ENCODE results near the gene KRTAP15-1. TPM values are rescaled to one million over a fixed set of nuclear protein-coding genes. Genes with fewer than 3 reads are reported as not detected.

KRTAP15-1 gene
- total RNA-seq, 1 experiment from 2014 or later: not detected

DNA sequence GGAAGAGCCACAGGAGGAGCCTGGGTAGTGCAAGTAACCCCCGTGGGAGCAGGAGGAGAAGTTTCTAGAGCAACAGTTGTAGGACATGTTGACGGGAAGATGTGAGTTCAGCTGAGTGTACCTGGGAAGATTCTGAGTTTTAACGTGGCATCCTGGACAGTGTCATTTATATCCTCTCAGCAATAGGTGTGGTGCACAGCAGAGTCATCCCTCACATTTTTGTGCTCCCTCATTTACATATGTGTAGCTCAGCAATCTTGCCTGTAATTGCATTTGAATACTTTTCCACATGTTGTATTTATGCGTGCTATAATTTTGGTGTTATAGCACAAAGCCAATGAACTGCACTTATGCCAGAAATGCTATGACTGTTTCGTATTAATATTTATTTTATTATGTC, 14.2 kb upstream of the KRTAP15-1 start, which contains the start of gene KRTAP13-3:
KRTAP13-3 (minus strand) TSS at position 101 of the 400 bp plus-strand sequence; CDS start at position 87, 14 bp downstream.
- Histone ChIP-seq H3K4me2 (ENCODE audit: low read length) (no peak within 1 kb of the TSS), H2AFZ (ENCODE audit: low read depth, low read length, poor library complexity, severe bottlenecking) (no peak within 1 kb of the TSS), H3K79me2 (ENCODE audit: insufficient read depth, low read length) (no peaks in the 10 kb centered on the region), H3K4me1 (ENCODE audit: control insufficient read depth in 1 of 2, insufficient read depth in 2 of 2, low read length in 2 of 2) (no peaks in the 10 kb centered on the region), H3K27me3 (ENCODE audit: insufficient read depth, low read length) (no peaks in the 10 kb centered on the region), H3K9me3 (ENCODE audit: control insufficient read depth in 1 of 2, insufficient read depth in 1 of 2, low read depth in 1 of 2, low read length in 2 of 2) (peaks cover 23 to 27% of the 10 kb centered on the region in 2 experiments; a peak in 3 of 4 replicates), H3K36me3 (ENCODE audit: control insufficient read depth in 1 of 2, insufficient read depth in 2 of 2, low read length in 2 of 2) (no peaks in the 10 kb centered on the region), H3K9ac (ENCODE audit: low read length) (no peak within 1 kb of the TSS), H4K20me1 (ENCODE audit: insufficient read depth) (no peaks in the 10 kb centered on the region), H3K9me2 (ENCODE audit: insufficient read depth) (no peaks in the 10 kb centered on the region), H3K4me3 (replicated peaks in 1 of 2; ENCODE audit: low read depth in 1 of 2, low read length in 2 of 2) (no peak within 1 kb of the TSS), H3K27ac (ENCODE audit: low read depth, low read length) (no peak within 1 kb of the TSS)
- ChIA-PET POLR2A (no interaction called here), CTCF (no interaction called here), RAD21 (ENCODE audit: low non-redundant PET in 1 of 2, low total read pairs in 2 of 2, uncharacterized antibody in 2 of 2, unreplicated experiment in 2 of 2) (no interaction called here)
- no TSS peak for BruUV-seq (replicated peaks)
- no peak for TF ChIP-seq SP1 (IDR thresholded peaks at IDR 0.05; ENCODE audit: low read depth)
- TF ChIP-seq TCF7L2 (IDR thresholded peaks at IDR 0.05; ENCODE audit: borderline replicate concordance, extremely low read depth, insufficient read depth, insufficient read length): no peak
- TF ChIP-seq, protein P1, sequence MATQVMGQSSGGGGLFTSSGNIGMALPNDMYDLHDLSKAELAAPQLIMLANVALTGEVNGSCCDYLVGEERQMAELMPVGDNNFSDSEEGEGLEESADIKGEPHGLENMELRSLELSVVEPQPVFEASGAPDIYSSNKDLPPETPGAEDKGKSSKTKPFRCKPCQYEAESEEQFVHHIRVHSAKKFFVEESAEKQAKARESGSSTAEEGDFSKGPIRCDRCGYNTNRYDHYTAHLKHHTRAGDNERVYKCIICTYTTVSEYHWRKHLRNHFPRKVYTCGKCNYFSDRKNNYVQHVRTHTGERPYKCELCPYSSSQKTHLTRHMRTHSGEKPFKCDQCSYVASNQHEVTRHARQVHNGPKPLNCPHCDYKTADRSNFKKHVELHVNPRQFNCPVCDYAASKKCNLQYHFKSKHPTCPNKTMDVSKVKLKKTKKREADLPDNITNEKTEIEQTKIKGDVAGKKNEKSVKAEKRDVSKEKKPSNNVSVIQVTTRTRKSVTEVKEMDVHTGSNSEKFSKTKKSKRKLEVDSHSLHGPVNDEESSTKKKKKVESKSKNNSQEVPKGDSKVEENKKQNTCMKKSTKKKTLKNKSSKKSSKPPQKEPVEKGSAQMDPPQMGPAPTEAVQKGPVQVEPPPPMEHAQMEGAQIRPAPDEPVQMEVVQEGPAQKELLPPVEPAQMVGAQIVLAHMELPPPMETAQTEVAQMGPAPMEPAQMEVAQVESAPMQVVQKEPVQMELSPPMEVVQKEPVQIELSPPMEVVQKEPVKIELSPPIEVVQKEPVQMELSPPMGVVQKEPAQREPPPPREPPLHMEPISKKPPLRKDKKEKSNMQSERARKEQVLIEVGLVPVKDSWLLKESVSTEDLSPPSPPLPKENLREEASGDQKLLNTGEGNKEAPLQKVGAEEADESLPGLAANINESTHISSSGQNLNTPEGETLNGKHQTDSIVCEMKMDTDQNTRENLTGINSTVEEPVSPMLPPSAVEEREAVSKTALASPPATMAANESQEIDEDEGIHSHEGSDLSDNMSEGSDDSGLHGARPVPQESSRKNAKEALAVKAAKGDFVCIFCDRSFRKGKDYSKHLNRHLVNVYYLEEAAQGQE (IDR thresholded peaks at IDR 0.05; ENCODE audit: low read depth): no peak
- TF ChIP-seq, protein P2, sequence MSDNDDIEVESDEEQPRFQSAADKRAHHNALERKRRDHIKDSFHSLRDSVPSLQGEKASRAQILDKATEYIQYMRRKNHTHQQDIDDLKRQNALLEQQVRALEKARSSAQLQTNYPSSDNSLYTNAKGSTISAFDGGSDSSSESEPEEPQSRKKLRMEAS (IDR thresholded peaks at IDR 0.05): no peak
- TF ChIP-seq POLR2A (IDR thresholded peaks at IDR 0.05; ENCODE audit: borderline replicate concordance, extremely low read depth, insufficient read depth, insufficient read length): no peak
- TF ChIP-seq, protein P3, sequence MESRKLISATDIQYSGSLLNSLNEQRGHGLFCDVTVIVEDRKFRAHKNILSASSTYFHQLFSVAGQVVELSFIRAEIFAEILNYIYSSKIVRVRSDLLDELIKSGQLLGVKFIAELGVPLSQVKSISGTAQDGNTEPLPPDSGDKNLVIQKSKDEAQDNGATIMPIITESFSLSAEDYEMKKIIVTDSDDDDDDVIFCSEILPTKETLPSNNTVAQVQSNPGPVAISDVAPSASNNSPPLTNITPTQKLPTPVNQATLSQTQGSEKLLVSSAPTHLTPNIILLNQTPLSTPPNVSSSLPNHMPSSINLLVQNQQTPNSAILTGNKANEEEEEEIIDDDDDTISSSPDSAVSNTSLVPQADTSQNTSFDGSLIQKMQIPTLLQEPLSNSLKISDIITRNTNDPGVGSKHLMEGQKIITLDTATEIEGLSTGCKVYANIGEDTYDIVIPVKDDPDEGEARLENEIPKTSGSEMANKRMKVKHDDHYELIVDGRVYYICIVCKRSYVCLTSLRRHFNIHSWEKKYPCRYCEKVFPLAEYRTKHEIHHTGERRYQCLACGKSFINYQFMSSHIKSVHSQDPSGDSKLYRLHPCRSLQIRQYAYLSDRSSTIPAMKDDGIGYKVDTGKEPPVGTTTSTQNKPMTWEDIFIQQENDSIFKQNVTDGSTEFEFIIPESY (IDR thresholded peaks at IDR 0.05; ENCODE audit: extremely low read depth, insufficient replicate concordance, low read length): no peak
- intact Hi-C loops (cut with micrococcal nuclease): no loop called here
- DNase-seq (ENCODE audit: low read depth, low spot score): no peak
- ATAC-seq: no peak
